ENCODE measurements around the gene BEST1. TPM values are rescaled to one million over a fixed set of nuclear protein-coding genes. Genes with fewer than 3 reads are reported as not detected.

BEST1 gene
- total and polyA plus RNA-seq, 2 of the 13 experiments (the other 11 are each of a cell fraction or from before 2014, with no cell fraction given): 0.09 to 0.65 TPM

DNA sequence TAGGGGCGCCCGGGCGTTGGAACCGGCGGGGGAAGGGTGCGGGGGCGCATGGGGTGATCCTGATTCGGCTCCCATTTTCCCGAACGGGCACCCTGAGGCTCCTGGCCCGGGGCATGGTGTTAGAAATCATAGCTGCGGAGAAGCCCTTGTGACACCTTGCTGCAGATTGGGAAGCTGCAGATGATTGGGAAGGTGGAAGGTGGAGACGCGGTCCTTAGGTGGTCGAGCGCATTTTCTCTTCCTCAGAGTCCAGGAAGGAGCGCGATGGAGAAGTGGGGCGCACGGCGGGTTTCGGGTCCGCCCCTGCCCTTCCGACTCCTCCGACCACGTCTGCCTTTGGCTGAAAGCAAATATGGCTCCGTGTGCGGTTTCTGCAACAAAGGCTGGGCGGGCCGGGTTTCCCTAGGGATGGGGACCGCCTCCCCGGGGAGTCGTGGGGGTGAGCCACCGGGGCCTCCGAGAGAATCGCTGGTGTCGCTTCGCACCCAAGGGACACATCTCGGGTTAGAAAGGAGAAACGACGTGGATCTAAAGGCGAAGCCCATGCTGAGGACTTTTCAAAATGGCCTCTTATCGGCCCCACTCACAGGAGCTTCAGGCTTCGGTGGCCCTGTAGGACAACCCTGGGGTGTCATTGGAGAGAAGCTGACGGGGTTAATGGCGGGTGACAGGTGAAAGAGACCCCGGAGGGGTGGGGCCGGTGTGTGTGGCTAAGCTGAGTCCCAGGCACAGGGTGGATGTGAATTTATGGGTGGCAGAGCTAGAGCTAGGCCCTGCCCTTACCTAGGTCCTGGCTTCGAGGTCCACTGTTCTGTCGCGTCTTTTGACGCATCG lies 18.0 kb downstream of the BEST1 start (continued):
- TF ChIP-seq E2F2 (CRISPR knock-in tag; IDR thresholded peaks at IDR 0.05; ENCODE audit: borderline replicate concordance) (no peak), SETDB1 (CRISPR knock-in tag; IDR thresholded peaks at IDR 0.05; ENCODE audit: borderline replicate concordance) (no peak), ZZZ3 (CRISPR knock-in tag; IDR thresholded peaks at IDR 0.05; ENCODE audit: borderline replicate concordance) (no peak; the same call in 1 of the 2 replicates), ZNF383 (CRISPR knock-in tag; IDR thresholded peaks at IDR 0.05; ENCODE audit: borderline replicate concordance) (no peak), CENPT (CRISPR knock-in tag; IDR thresholded peaks at IDR 0.05; ENCODE audit: low read depth) (no peak), ZNF746 (CRISPR knock-in tag; IDR thresholded peaks at IDR 0.05) (no peak; the same call in 1 of the 2 replicates), CHCHD3 (CRISPR knock-in tag; IDR thresholded peaks at IDR 0.05) (no peak), ZSCAN9 (CRISPR knock-in tag; IDR thresholded peaks at IDR 0.05; ENCODE audit: borderline replicate concordance) (no peak), ZBTB3 (CRISPR knock-in tag; IDR thresholded peaks at IDR 0.05; ENCODE audit: borderline replicate concordance, low read depth) (no peak), IRX3 (CRISPR knock-in tag; IDR thresholded peaks at IDR 0.05; ENCODE audit: borderline replicate concordance, low read depth) (no peak), SMC3 (IDR thresholded peaks at IDR 0.05; ENCODE audit: low read length) (no peak), SIX1 (CRISPR knock-in tag; IDR thresholded peaks at IDR 0.05; ENCODE audit: borderline replicate concordance) (no peak), ZNF414 (CRISPR knock-in tag; IDR thresholded peaks at IDR 0.05) (0 out of 2 replicates have a peak, but pooled peaks have one; percentile 52), MTF2 (CRISPR knock-in tag; IDR thresholded peaks at IDR 0.05; ENCODE audit: borderline replicate concordance) (no peak), ARNT (IDR thresholded peaks at IDR 0.05) (no peak), ZNF33A (CRISPR knock-in tag; IDR thresholded peaks at IDR 0.05; ENCODE audit: borderline replicate concordance) (no peak), KAT8 (CRISPR knock-in tag; IDR thresholded peaks at IDR 0.05) (no peak), ZNF839 (CRISPR knock-in tag; IDR thresholded peaks at IDR 0.05; ENCODE audit: borderline replicate concordance) (no peak), DNMT3B (CRISPR knock-in tag; conservative IDR thresholded peaks at IDR 0.05) (no peak), HOXA9 (CRISPR knock-in tag; IDR thresholded peaks at IDR 0.05; ENCODE audit: borderline replicate concordance) (0 out of 2 replicates have a peak, but pooled peaks have one; percentile 2), NFRKB (IDR thresholded peaks at IDR 0.05) (peak; percentile 32; the same call in 1 of the 2 replicates), TFAP4 (IDR thresholded peaks at IDR 0.05; ENCODE audit: borderline replicate concordance, low read depth) (no peak)
- TF ChIP-seq, protein P1, sequence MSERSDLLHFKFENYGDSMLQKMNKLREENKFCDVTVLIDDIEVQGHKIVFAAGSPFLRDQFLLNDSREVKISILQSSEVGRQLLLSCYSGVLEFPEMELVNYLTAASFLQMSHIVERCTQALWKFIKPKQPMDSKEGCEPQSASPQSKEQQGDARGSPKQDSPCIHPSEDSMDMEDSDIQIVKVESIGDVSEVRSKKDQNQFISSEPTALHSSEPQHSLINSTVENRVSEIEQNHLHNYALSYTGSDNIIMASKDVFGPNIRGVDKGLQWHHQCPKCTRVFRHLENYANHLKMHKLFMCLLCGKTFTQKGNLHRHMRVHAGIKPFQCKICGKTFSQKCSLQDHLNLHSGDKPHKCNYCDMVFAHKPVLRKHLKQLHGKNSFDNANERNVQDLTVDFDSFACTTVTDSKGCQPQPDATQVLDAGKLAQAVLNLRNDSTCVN (CRISPR knock-in tag; IDR thresholded peaks at IDR 0.05; ENCODE audit: borderline replicate concordance): peak; percentile 1; the same call in 1 of the 2 replicates
- TF ChIP-seq, protein P2, sequence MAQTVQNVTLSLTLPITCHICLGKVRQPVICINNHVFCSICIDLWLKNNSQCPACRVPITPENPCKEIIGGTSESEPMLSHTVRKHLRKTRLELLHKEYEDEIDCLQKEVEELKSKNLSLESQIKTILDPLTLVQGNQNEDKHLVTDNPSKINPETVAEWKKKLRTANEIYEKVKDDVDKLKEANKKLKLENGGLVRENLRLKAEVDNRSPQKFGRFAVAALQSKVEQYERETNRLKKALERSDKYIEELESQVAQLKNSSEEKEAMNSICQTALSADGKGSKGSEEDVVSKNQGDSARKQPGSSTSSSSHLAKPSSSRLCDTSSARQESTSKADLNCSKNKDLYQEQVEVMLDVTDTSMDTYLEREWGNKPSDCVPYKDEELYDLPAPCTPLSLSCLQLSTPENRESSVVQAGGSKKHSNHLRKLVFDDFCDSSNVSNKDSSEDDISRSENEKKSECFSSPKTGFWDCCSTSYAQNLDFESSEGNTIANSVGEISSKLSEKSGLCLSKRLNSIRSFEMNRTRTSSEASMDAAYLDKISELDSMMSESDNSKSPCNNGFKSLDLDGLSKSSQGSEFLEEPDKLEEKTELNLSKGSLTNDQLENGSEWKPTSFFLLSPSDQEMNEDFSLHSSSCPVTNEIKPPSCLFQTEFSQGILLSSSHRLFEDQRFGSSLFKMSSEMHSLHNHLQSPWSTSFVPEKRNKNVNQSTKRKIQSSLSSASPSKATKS (CRISPR knock-in tag; IDR thresholded peaks at IDR 0.05): no peak
